A673 (cell line): ENCODE results near the gene PIP4K2A. TPM values are rescaled to one million over a fixed set of nuclear protein-coding genes. Genes with fewer than 3 reads are reported as not detected.

Experiments used
- BruUV-seq: library from RNA; stranded (reverse); fragments of 400-500 nt; replicated peaks from 2 replicates; lab custom pipeline; 2021; lab: Mats Ljungman, UMichigan
- CTCF ChIA-PET: fragments of 300-600 bp; sonication (Branson Sonifier 250); formaldehyde crosslinking; loops from one replicate; lab custom pipeline; 2022; ENCODE audit warnings: antibody characterized with exemption; lab: Charles Lee
- POLR2A ChIA-PET: fragments of 300-600 bp; sonication (Branson Sonifier 250); formaldehyde crosslinking; loops from one replicate; lab custom pipeline; 2022; ENCODE audit warnings: antibody characterized with exemption; ENCODE audit not compliant: low non-redundant PET; lab: Charles Lee
- DNase-seq: peaks from one replicate; pipeline ENCODE4 v3.0.0-alpha.2; 2015; ENCODE audit warnings: low spot score
- H3K27ac ChIP-seq: fragments of 200-600 bp; sonication (generic); 2 replicates; pipeline ENCODE4 v1.5.1; 2016; ENCODE audit warnings: mixed run types, low read depth, mild to moderate bottlenecking, mixed read lengths, antibody characterized with exemption, low read length; ENCODE audit not compliant: poor library complexity, severe bottlenecking
- H3K27me3 ChIP-seq: fragments of 200-600 bp; sonication (generic); replicated peaks from 2 replicates; pipeline ENCODE4 v1.6.1; 2017; ENCODE audit warnings: mixed run types, low read depth, mild to moderate bottlenecking, mixed read lengths, antibody characterized with exemption, low read length; ENCODE audit not compliant: insufficient read depth, poor library complexity
- H3K36me3 ChIP-seq: fragments of 200-600 bp; sonication (generic); 2 replicates; pipeline ENCODE4 v1.6.1; 2016; ENCODE audit warnings: mixed run types, mild to moderate bottlenecking, mixed read lengths, antibody characterized with exemption, low read length; ENCODE audit not compliant: insufficient read depth, poor library complexity, severe bottlenecking
- H3K4me1 ChIP-seq: fragments of 200-600 bp; sonication (generic); 2 replicates; pipeline ENCODE4 v1.6.1; 2017; ENCODE audit warnings: mixed run types, mild to moderate bottlenecking, mixed read lengths, antibody characterized with exemption, low read length; ENCODE audit not compliant: insufficient read depth, poor library complexity, severe bottlenecking
- H3K4me3 ChIP-seq: fragments of 200-600 bp; sonication (generic); 2 replicates; pipeline ENCODE4 v1.5.1; 2016; ENCODE audit warnings: low read depth, mixed run types, mild to moderate bottlenecking, mixed read lengths, low read length; ENCODE audit not compliant: poor library complexity, severe bottlenecking
- H3K9me3 ChIP-seq: fragments of 200-600 bp; sonication (generic); 2 replicates; pipeline ENCODE4 v1.6.1; 2016; ENCODE audit warnings: mixed run types, low read depth, mild to moderate bottlenecking, mixed read lengths, antibody characterized with exemption, low read length; ENCODE audit not compliant: poor library complexity, severe bottlenecking
- CTCF ChIP-seq: fragments of 300-800, 200-600 bp; sonication (generic); conservative IDR thresholded peaks from 2 replicates; pipeline ENCODE4 v1.5.1; 2017; ENCODE audit warnings: low read depth, mild to moderate bottlenecking, antibody characterized with exemption, low read length, moderate library complexity, mixed read lengths
- EZH2 ChIP-seq: fragments of 200-600 bp; sonication (generic); IDR thresholded peaks from 2 replicates; pipeline ENCODE4 v1.6.1; 2017; ENCODE audit warnings: borderline replicate concordance, low read depth, mild to moderate bottlenecking, mixed read lengths, antibody characterized with exemption, low read length; ENCODE audit not compliant: poor library complexity, severe bottlenecking
- intact Hi-C: fragments of 100-400 bp; cut with micrococcal nuclease; formaldehyde crosslinking; loops from one replicate; pipeline ENCODE4 v1.10.0; 2022; ENCODE audit not compliant: unreplicated experiment
- total RNA-seq: library from RNA; stranded (reverse); gene quantifications from 2 replicates; pipeline ENCODE4 v1.2.3, GENCODE V29; 2021

The PIP4K2A gene
- total RNA-seq, 1 experiment from 2014 or later, result 19.8 TPM

- no peak for TF ChIP-seq CTCF
- no peak for TF ChIP-seq EZH2
- POLR2A ChIA-PET, result no interaction called here
- H3K27me3 ChIP-seq, result peaks cover 21% of the 10 kb centered on the region
- intact Hi-C loops, result no loop called here
- H3K36me3 ChIP-seq, result no peaks in the 10 kb centered on the region
- CTCF ChIA-PET, result no interaction called here
- no peaks in the 10 kb centered on the region for H3K9me3 ChIP-seq
- H3K4me3 ChIP-seq, result no peak overlapping the region
- DNase-seq, result no peak
- BruUV-seq, result no TSS peak
- no peaks in the 10 kb centered on the region for H3K4me1 ChIP-seq
- H3K27ac ChIP-seq, result no peak overlapping the region
Observed at GRCh38 chr10:22495396-22495795, 219.0 kb downstream of the PIP4K2A start.

- H3K9me3 ChIP-seq, result no peaks in the 10 kb centered on the region
- ChIA-PET POLR2A (interaction anchor here (0.7 kb wide), 1 partner anchor 177 kb away, joined by 4 read pairs; no protein-coding TSS in a partner anchor), CTCF (no interaction called here)
- H3K36me3 ChIP-seq, result no peaks in the 10 kb centered on the region
- H3K27me3 ChIP-seq, result peaks cover 10% of the 10 kb centered on the region
- intact Hi-C loops, result no loop called here
- no peaks in the 10 kb centered on the region for H3K4me1 ChIP-seq
- TF ChIP-seq CTCF (no peak), EZH2 (no peak)
- no peak for DNase-seq
- H3K27ac ChIP-seq, result no peak overlapping the region
- BruUV-seq, result no TSS peak
- H3K4me3 ChIP-seq, result no peak overlapping the region
Observed at GRCh38 chr10:22494007-22494406, 220.4 kb downstream of the PIP4K2A start.

- ChIA-PET POLR2A (no interaction called here), CTCF (no interaction called here)
- TF ChIP-seq EZH2, result no peak
- no peak for TF ChIP-seq CTCF
- no peaks in the 10 kb centered on the region for H3K27me3 ChIP-seq
- no peaks in the 10 kb centered on the region for H3K36me3 ChIP-seq
- H3K27ac ChIP-seq, result no peak overlapping the region
- H3K4me1 ChIP-seq, result no peaks in the 10 kb centered on the region
- no peak overlapping the region for H3K4me3 ChIP-seq
- intact Hi-C loops, result no loop called here
- DNase-seq, result no peak
- no TSS peak for BruUV-seq
- no peaks in the 10 kb centered on the region for H3K9me3 ChIP-seq
Observed at GRCh38 chr10:22491931-22492615, 222.3 kb downstream of the PIP4K2A start.
